Left lung (tissue), 10 donors: Measurements from ENCODE around the gene LMF1. TPM values are rescaled to one million over a fixed set of nuclear protein-coding genes. Genes with fewer than 3 reads are reported as not detected.
A peak's percentile ranks its signal among the peaks of the same experiment; 100 is the strongest.

Experiments
- ATAC-seq: fragments of 200-7000 bp; cut with Tn5 transposase; one replicate; pipeline ENCODE4 v1.9.1; 2020; ENCODE audit warnings: moderate library complexity
- DNase-seq, 4 donors: peaks; one replicate each; pipeline ENCODE4 v3.0.0-alpha.2; 2013 to 2020
- H3K27ac ChIP-seq, 2 donors: fragments of 200-600 bp; sonication (generic) in 1 of 2; one replicate each; pipeline versions ENCODE4 v1.5.0 to v1.8.0; 2020 to 2021
- H3K27me3 ChIP-seq, 2 donors: fragments of 200-600 bp; sonication (generic) in 1 of 2; one replicate each; pipeline versions ENCODE4 v1.5.0 to v1.8.0; 2020 to 2021
- H3K36me3 ChIP-seq, 2 donors: fragments of 200-600 bp; sonication (generic) in 1 of 2; one replicate each; pipeline versions ENCODE4 v1.5.0 to v1.8.0; 2020 to 2021
- H3K4me1 ChIP-seq, 2 donors: fragments of 200-600 bp; one replicate each; pipeline ENCODE4 v1.8.0; 2021
- H3K4me3 ChIP-seq, 2 donors: fragments of 200-600 bp; sonication (generic) in 1 of 2; one replicate each; pipeline versions ENCODE4 v1.5.0 to v1.8.0; 2020 to 2021; ENCODE audit warnings: mild to moderate bottlenecking in 1 of 2
- H3K9me3 ChIP-seq, 2 donors: fragments of 200-600 bp; sonication (generic) in 1 of 2; one replicate each; pipeline versions ENCODE4 v1.5.0 to v1.8.0; 2020 to 2021
- CTCF ChIP-seq, 2 donors: fragments of 200-600 bp; sonication (generic) in 1 of 2; IDR thresholded peaks; one replicate each; pipeline versions ENCODE4 v1.5.0 to v1.8.0; 2021; ENCODE audit warnings: antibody characterized with exemption in 2 of 2
- intact Hi-C, 2 donors: fragments of 100-400 bp; cut with DNase I; formaldehyde crosslinking; loops; one replicate each; pipeline versions ENCODE4 v1.11.2 to v1.14.2; 2022
- polyA plus RNA-seq, 6 donors: library from polyadenylated mRNA; unstranded; fragments of 120-200 nt; gene quantifications; one replicate each; pipeline ENCODE4 v1.2.1, GENCODE V29; 2013; ENCODE audit not compliant: insufficient read length in 6 of 6
- total RNA-seq, 2 donors: library from RNA; stranded (reverse); fragmentation: NEBNext Ultra II Directional; extraction: Animal tissue kit (Norgen Biotek cat#: 25700); gene quantifications; one replicate each; pipeline ENCODE4 v1.2.1, GENCODE V29; 2021
- donor health status: DM: no; HTN: yes; CAD: no.
- donor health status: DM: no; HTN: no; CAD: no.

Gene LMF1
- total and polyA plus RNA-seq, 8 donors = 15.5 to 23.1 (median 20.4) TPM

- Histone ChIP-seq H3K4me1 (no peaks in the 10 kb centered on the region), H3K36me3 (no peaks in the 10 kb centered on the region), H3K9me3 (peaks cover 0 to 8% of the 10 kb centered on the region in 2 donors), H3K27me3 (peaks cover 0 to 15% of the 10 kb centered on the region in 2 donors), H3K4me3 (no peak overlapping the region), H3K27ac (no peak overlapping the region)
- DNase-seq (peak in 1 of 4 donors; percentile 66), ATAC-seq (no peak)
- TF ChIP-seq CTCF (IDR thresholded peaks at IDR 0.05) = no peak
- intact Hi-C loops = no loop called here
These were observed 125.4 kb downstream of the LMF1 start for GRCh38 chr16:845351-845745.

- intact Hi-C loops = no loop called here
- H3K36me3 ChIP-seq = no peaks in the 10 kb centered on the region
- TF ChIP-seq CTCF (IDR thresholded peaks at IDR 0.05) = no peak
- peaks cover 0 to 8% of the 10 kb centered on the region in 2 donors for H3K9me3 ChIP-seq
- ATAC-seq = no peak
- H3K27me3 ChIP-seq = peaks cover 0 to 20% of the 10 kb centered on the region in 2 donors
- no peak overlapping the region for H3K4me3 ChIP-seq
- DNase-seq = peak in 1 of 4 donors; percentile 81
- H3K27ac ChIP-seq = no peak overlapping the region
- no peaks in the 10 kb centered on the region for H3K4me1 ChIP-seq
These were observed 126.0 kb downstream of the LMF1 start for GRCh38 chr16:844638-845350.

GRCh38 chr16:843771-844170, 127.0 kb downstream of the LMF1 start:
- ATAC-seq = no peak
- intact Hi-C loops = no loop called here
- no peaks in the 10 kb centered on the region for H3K4me1 ChIP-seq
- no peaks in the 10 kb centered on the region for H3K36me3 ChIP-seq
- H3K27me3 ChIP-seq = peaks cover 0 to 30% of the 10 kb centered on the region in 2 donors
- no peak for TF ChIP-seq CTCF (IDR thresholded peaks at IDR 0.05)
- H3K4me3 ChIP-seq = no peak overlapping the region
- peaks cover 0 to 8% of the 10 kb centered on the region in 2 donors for H3K9me3 ChIP-seq
- H3K27ac ChIP-seq = no peak overlapping the region
- peak in 1 of 4 donors; percentile 66 for DNase-seq

GRCh38 chr16:842711-843560, 127.8 kb downstream of the LMF1 start:
- no peaks in the 10 kb centered on the region for H3K36me3 ChIP-seq
- intact Hi-C loops = no loop called here
- H3K4me3 ChIP-seq = no peak overlapping the region
- no peak for TF ChIP-seq CTCF (IDR thresholded peaks at IDR 0.05)
- H3K4me1 ChIP-seq = no peaks in the 10 kb centered on the region
- H3K27ac ChIP-seq = no peak overlapping the region
- no peak for ATAC-seq
- H3K9me3 ChIP-seq = peaks cover 0 to 3% of the 10 kb centered on the region in 2 donors
- peaks cover 0 to 33% of the 10 kb centered on the region in 2 donors for H3K27me3 ChIP-seq
- peak in 1 of 4 donors; percentile 77 for DNase-seq

- H3K4me1 ChIP-seq = no peaks in the 10 kb centered on the region
- H3K4me3 ChIP-seq = no peak overlapping the region
- no peak for TF ChIP-seq CTCF (IDR thresholded peaks at IDR 0.05)
- intact Hi-C loops = no loop called here
- peak; percentile 14 for ATAC-seq
- peak in 3 of 4 donors; percentile 8 to 74 (median 53) for DNase-seq
- peaks cover 0 to 33% of the 10 kb centered on the region in 2 donors for H3K27me3 ChIP-seq
- H3K36me3 ChIP-seq = no peaks in the 10 kb centered on the region
- peaks cover 0 to 8% of the 10 kb centered on the region in 2 donors for H3K9me3 ChIP-seq
- no peak overlapping the region for H3K27ac ChIP-seq
These were observed 128.7 kb downstream of the LMF1 start for GRCh38 chr16:842061-842476.
